Thyroid gland (tissue), 4 donors: ENCODE data around the gene UBE2J1.

ENCODE experiments used
- POLR2A ChIP-seq, 2 donors: fragments of 450-650 bp; IDR thresholded peaks; one replicate each; pipeline ENCODE4 v1.6.1; 2017; ENCODE audit warnings: antibody characterized with exemption in 2 of 2, mild to moderate bottlenecking in 2 of 2, moderate library complexity in 1 of 2
- TF ChIP-seq, protein P1 (sequence below), 6 experiments: fragments of 200-600 bp in 3 of 6; fragments of 450-650 bp in 3 of 6; sonication (generic) in 3 of 6; IDR thresholded peaks; one replicate each; pipeline ENCODE4 v1.5.1; 2016 to 2019; ENCODE audit warnings: antibody characterized with exemption in 6 of 6, mild to moderate bottlenecking in 2 of 6, inconsistent platforms in 1 of 6, moderate library complexity in 1 of 6

DNA sequence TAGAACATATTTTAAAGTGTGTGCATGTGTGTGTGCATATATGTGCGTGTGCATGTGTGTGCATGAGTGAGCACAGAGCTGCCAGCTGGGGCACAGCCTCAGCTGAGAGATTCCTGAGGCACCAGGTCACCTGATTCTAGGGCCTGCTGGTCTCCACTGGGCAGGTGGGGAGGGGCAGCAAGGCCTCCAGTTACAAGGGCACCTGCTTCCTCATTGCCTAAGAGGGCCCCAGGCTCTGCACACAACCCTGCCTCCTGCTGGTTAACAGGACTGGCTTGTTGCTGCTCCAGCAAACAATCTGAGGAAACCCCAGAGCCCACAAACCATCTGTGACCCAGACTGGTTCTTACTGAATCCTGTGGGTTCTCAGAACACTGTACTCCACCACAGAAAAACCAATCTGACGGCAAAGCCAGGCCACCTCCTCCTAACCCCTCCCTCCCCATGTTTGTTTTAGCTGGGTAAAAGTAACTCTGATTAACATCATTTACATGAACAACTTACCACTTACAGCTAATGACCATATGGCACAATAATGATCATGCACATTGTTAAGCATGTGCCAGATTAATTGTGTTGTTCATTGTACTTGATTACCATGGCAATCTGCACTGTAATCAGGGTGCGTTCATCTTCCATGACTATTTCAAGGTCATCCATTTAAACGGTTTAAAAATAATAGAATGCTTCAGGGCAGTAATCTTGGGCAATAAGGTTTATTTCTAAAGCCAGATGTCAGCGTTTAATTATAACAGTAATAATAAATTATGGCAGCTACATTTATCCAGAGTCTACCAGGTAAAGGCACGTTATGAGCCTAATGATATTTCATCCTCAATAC lies 23.1 kb upstream of the UBE2J1 start:
- peak in 1 of 2 donors; percentile 55 for TF ChIP-seq POLR2A (IDR thresholded peaks at IDR 0.05)
- TF ChIP-seq, protein P1, sequence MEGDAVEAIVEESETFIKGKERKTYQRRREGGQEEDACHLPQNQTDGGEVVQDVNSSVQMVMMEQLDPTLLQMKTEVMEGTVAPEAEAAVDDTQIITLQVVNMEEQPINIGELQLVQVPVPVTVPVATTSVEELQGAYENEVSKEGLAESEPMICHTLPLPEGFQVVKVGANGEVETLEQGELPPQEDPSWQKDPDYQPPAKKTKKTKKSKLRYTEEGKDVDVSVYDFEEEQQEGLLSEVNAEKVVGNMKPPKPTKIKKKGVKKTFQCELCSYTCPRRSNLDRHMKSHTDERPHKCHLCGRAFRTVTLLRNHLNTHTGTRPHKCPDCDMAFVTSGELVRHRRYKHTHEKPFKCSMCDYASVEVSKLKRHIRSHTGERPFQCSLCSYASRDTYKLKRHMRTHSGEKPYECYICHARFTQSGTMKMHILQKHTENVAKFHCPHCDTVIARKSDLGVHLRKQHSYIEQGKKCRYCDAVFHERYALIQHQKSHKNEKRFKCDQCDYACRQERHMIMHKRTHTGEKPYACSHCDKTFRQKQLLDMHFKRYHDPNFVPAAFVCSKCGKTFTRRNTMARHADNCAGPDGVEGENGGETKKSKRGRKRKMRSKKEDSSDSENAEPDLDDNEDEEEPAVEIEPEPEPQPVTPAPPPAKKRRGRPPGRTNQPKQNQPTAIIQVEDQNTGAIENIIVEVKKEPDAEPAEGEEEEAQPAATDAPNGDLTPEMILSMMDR (IDR thresholded peaks at IDR 0.05) = peak in 4 of 6 experiments; percentile 35 to 54 (median 52)
